Hepatocyte (in vitro differentiated cells): ENCODE data around the gene HPS4. TPM values are rescaled to one million over a fixed set of nuclear protein-coding genes. Genes with fewer than 3 reads are reported as not detected.
A peak's percentile ranks its signal among the peaks of the same experiment; 100 is the strongest.

Experiments
- DNase-seq: peaks from one replicate; pipeline ENCODE4 v3.0.0-alpha.2; 2016; ENCODE audit warnings: low spot score
- H2AFZ ChIP-seq: fragments of 200-600 bp; sonication (generic); 2 replicates; pipeline ENCODE4 v1.6.0; 2016; ENCODE audit warnings: antibody characterized with exemption, mild to moderate bottlenecking
- H3K27ac ChIP-seq: fragments of 200-600 bp; sonication (generic); 2 replicates; pipeline ENCODE4 v1.5.1; 2016; ENCODE audit warnings: mild to moderate bottlenecking
- H3K27me3 ChIP-seq: fragments of 200-600 bp; sonication (generic); 2 replicates; pipeline ENCODE4 v1.6.1; 2016
- H3K36me3 ChIP-seq: fragments of 200-600 bp; sonication (generic); replicated peaks from 2 replicates; pipeline ENCODE4 v1.5.1; 2016; ENCODE audit warnings: low read depth; ENCODE audit not compliant: insufficient read depth
- H3K4me1 ChIP-seq: fragments of 200-600 bp; sonication (generic); 2 replicates; pipeline ENCODE4 v1.5.1; 2016; ENCODE audit warnings: mild to moderate bottlenecking, moderate library complexity; ENCODE audit not compliant: insufficient read depth
- H3K4me2 ChIP-seq: fragments of 200-600 bp; sonication (generic); 2 replicates; pipeline ENCODE4 v1.6.0; 2016
- H3K4me3 ChIP-seq: fragments of 200-600 bp; sonication (generic); 2 replicates; pipeline ENCODE4 v1.5.1; 2016; ENCODE audit warnings: mild to moderate bottlenecking
- H3K79me2 ChIP-seq: fragments of 200-600 bp; sonication (generic); 2 replicates; pipeline ENCODE4 v1.6.0; 2017; ENCODE audit warnings: mild to moderate bottlenecking
- H3K9me2 ChIP-seq: fragments of 200-600 bp; sonication (generic); replicated peaks from 2 replicates; pipeline ENCODE4 v1.6.0; 2017; ENCODE audit warnings: mild to moderate bottlenecking; ENCODE audit not compliant: insufficient read depth
- H3K9me3 ChIP-seq: fragments of 200-600 bp; sonication (generic); 2 replicates; pipeline ENCODE4 v1.5.1; 2016; ENCODE audit warnings: low read depth, mild to moderate bottlenecking
- H4K20me1 ChIP-seq: fragments of 200-600 bp; sonication (generic); 2 replicates; pipeline ENCODE4 v1.6.0; 2016; ENCODE audit warnings: mild to moderate bottlenecking; ENCODE audit not compliant: insufficient read depth, poor library complexity, severe bottlenecking
- EZH2 ChIP-seq: fragments of 200-600 bp; sonication (generic); IDR thresholded peaks from 2 replicates; pipeline ENCODE4 v1.6.1; 2016; ENCODE audit warnings: antibody characterized with exemption, mild to moderate bottlenecking, borderline replicate concordance
- EZH2phosphoT487 ChIP-seq: fragments of 200-600 bp; sonication (generic); IDR thresholded peaks from one replicate; pipeline ENCODE4 v1.6.1; 2018; ENCODE audit warnings: antibody characterized with exemption, mild to moderate bottlenecking, low read depth, moderate library complexity; ENCODE audit not compliant: unreplicated experiment, severe bottlenecking
- WGBS: methylation state at CpG from one replicate; pipeline ENCODE4 v1.1.6; 2016; ENCODE audit warnings: low lambda C conversion rate; ENCODE audit errors: missing lambda C conversion rate; 5-methylcytosine and 5-hydroxymethylcytosine counted together
- polyA plus RNA-seq: library from polyadenylated mRNA; unstranded; fragments of >200 nt; fragmentation: Nextera tagmentation; extraction: Ambion mirVana; gene quantifications from 2 replicates; pipeline ENCODE4 v1.2.1, GENCODE V29; 2016
- total RNA-seq: library from RNA; depleted of rRNA; stranded (reverse); fragments of >200 nt; gene quantifications from 2 replicates; pipeline ENCODE4 v1.2.3, GENCODE V29; 2014
- TF ChIP-seq, protein P1 (sequence below): fragments of 200-600 bp; sonication (generic); IDR thresholded peaks from 2 replicates; pipeline ENCODE4 v1.5.1; 2016; ENCODE audit warnings: antibody characterized with exemption, mild to moderate bottlenecking; ENCODE audit not compliant: poor library complexity

The HPS4 gene
- total and polyA plus RNA-seq, 2 experiments from 2014 or later = 20.2 to 36.7 TPM

DNA sequence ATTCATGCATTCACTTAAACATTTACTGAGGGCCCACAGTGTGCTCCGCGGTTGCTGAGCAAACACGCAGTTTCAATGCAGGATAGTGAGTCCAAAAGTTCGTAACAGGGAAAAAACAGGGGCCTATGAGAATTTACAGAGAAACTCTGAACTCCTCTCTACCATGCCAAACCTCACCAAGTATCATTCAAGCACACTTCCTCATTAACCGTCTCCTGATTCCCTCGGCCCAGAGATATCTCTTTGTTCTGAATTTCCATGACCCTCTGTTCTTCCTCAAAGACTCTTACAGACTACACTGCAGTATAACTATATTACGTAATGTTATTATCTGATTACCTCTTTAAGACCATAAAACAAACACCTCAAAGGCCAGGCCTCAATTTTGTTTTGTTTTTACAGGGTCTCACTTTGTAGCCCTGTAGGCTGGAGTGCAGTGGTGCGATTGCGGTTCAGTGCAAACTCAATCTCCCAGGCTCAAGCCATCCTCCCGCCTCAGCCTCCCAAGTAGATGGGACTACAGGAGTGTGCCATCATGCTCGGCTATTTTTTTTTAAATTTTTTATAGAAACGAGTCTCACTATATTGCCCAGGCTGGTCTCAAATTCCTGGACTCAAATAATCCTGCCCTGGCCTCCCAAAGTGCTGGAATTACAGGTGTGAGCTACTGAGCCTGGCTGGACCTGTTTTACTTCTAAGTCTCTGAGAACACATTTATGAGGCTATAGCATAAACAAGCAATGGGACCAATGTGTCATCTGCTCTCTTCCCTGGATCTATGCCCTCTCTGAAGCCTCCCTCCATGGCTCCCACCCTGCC lies 3.6 kb downstream of the HPS4 start:
- Histone ChIP-seq H3K79me2 (peaks cover 55% of the 10 kb centered on the region), H4K20me1 (no peaks in the 10 kb centered on the region), H2AFZ (no peak overlapping the region), H3K4me2 (peak overlapping the region; percentile 71), H3K9me3 (no peaks in the 10 kb centered on the region), H3K27me3 (no peaks in the 10 kb centered on the region), H3K4me1 (peaks cover 28% of the 10 kb centered on the region), H3K27ac (peak overlapping the region; percentile 75), H3K4me3 (no peak overlapping the region), H3K36me3 (no peaks in the 10 kb centered on the region), H3K9me2 (no peaks in the 10 kb centered on the region)
- 63% methylated on average over 12 of the region's 12 CpGs for WGBS
- DNase-seq = no peak
- TF ChIP-seq EZH2phosphoT487 = no peak
- TF ChIP-seq, protein P1, sequence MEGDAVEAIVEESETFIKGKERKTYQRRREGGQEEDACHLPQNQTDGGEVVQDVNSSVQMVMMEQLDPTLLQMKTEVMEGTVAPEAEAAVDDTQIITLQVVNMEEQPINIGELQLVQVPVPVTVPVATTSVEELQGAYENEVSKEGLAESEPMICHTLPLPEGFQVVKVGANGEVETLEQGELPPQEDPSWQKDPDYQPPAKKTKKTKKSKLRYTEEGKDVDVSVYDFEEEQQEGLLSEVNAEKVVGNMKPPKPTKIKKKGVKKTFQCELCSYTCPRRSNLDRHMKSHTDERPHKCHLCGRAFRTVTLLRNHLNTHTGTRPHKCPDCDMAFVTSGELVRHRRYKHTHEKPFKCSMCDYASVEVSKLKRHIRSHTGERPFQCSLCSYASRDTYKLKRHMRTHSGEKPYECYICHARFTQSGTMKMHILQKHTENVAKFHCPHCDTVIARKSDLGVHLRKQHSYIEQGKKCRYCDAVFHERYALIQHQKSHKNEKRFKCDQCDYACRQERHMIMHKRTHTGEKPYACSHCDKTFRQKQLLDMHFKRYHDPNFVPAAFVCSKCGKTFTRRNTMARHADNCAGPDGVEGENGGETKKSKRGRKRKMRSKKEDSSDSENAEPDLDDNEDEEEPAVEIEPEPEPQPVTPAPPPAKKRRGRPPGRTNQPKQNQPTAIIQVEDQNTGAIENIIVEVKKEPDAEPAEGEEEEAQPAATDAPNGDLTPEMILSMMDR = no peak
- TF ChIP-seq EZH2 = no peak

DNA sequence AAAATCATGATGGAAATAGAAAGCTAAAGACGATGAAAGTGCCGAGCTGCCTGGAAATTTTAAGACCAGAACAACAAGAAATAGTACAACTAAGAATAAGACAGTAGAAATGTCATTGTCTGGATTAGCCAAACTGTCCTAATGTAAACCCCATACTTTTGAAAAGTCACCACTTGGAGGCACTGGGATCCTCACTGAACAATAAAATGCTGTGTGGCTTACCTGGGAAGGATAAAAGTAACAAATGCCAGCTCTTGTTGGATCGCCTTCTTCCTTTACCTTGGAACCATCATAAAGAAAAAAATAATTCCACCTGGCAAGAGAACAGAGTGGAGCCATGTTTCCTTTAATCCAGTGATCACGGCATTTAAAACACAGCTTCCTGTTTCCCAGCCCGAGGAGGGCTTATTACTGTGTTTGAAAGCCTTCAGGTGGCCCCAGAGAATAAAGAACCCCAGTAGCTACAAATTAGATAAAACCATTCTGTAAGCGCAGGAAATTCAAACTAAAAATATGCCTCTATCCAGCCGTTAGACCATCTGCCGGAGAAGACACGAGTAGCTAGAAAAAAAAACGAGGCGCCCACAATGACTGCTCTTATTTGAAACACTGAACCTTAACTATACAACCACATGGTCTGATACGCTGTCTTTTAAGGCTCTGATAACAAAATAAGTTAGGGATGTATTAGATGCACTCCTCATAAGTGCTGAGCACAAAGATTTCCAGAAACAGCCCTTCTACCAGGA lies 4.4 kb downstream of the HPS4 start:
- Histone ChIP-seq H3K4me2 (peak overlapping the region; percentile 71), H2AFZ (no peak overlapping the region)

DNA sequence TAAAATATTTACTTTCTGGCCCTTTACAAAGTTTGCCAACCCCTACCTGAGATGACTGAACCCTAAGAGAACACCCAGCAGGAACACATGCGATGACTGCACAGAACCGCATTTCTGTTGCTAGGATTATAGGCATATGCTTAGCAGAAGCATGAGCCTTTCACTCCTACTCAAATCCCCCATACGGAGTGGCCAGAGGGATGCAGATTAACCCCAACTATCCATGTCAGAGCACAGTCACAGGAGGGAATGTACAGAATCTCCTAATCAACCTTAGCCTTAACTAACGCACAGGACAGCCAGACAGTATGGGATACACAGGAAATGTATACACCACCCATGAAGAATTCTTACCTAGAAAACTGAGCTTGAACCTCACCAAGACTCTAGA lies 6.2 kb downstream of the HPS4 start:
- Histone ChIP-seq H3K27ac (no peak overlapping the region), H3K4me2 (no peak overlapping the region), H3K27me3 (no peaks in the 10 kb centered on the region)

More for the DNA sequence above, 4.4 kb downstream of the HPS4 start:
- H4K20me1 ChIP-seq = no peaks in the 10 kb centered on the region
- H3K36me3 ChIP-seq = no peaks in the 10 kb centered on the region
- no peak for TF ChIP-seq EZH2phosphoT487
- TF ChIP-seq EZH2 = no peak
- TF ChIP-seq, protein P1 = no peak
- H3K27ac ChIP-seq = peak overlapping the region; percentile 75
- DNase-seq = no peak
- H3K9me3 ChIP-seq = no peaks in the 10 kb centered on the region
- no peak overlapping the region for H3K4me3 ChIP-seq
- peaks cover 47% of the 10 kb centered on the region for H3K79me2 ChIP-seq
- H3K27me3 ChIP-seq = no peaks in the 10 kb centered on the region
- H3K4me1 ChIP-seq = peaks cover 20% of the 10 kb centered on the region
- 69% methylated on average over 12 of the region's 12 CpGs for WGBS
- no peaks in the 10 kb centered on the region for H3K9me2 ChIP-seq

More for the DNA sequence above, 6.2 kb downstream of the HPS4 start:
- Histone ChIP-seq H4K20me1 (no peaks in the 10 kb centered on the region), H3K9me3 (no peaks in the 10 kb centered on the region), H3K4me1 (peaks cover 14% of the 10 kb centered on the region), H3K36me3 (no peaks in the 10 kb centered on the region), H3K79me2 (peaks cover 40% of the 10 kb centered on the region), H3K9me2 (no peaks in the 10 kb centered on the region), H2AFZ (no peak overlapping the region), H3K4me3 (no peak overlapping the region)
- DNase-seq = no peak
- WGBS = 38% methylated on average over 4 of the region's 4 CpGs
- no peak for TF ChIP-seq EZH2phosphoT487
- TF ChIP-seq, protein P1 = no peak
- TF ChIP-seq EZH2 = no peak
